Measurements from ENCODE around the gene ADAM19.

- no peak for TF ChIP-seq POLR2A (IDR thresholded peaks at IDR 0.05; ENCODE audit: low read depth, low read length)
- no peak for TF ChIP-seq NFE2L2 (IDR thresholded peaks at IDR 0.05; ENCODE audit: low read depth, low read length)
- TF ChIP-seq CTCF (conservative IDR thresholded peaks at IDR 0.05; ENCODE audit: low read depth, low read length) = no peak
These were observed 18.8 kb downstream of the ADAM19 start for GRCh38 chr5:157556615-157557418.
